ENCODE data around the gene GPR84. TPM values are rescaled to one million over a fixed set of nuclear protein-coding genes. Genes with fewer than 3 reads are reported as not detected.

The GPR84 gene
- total and polyA plus RNA-seq, 9 of the 15 experiments (the other 6 are each of a cell fraction or from before 2014, with no cell fraction given) = 0.07 to 0.18 (median 0.11) TPM; not detected in 5

DNA sequence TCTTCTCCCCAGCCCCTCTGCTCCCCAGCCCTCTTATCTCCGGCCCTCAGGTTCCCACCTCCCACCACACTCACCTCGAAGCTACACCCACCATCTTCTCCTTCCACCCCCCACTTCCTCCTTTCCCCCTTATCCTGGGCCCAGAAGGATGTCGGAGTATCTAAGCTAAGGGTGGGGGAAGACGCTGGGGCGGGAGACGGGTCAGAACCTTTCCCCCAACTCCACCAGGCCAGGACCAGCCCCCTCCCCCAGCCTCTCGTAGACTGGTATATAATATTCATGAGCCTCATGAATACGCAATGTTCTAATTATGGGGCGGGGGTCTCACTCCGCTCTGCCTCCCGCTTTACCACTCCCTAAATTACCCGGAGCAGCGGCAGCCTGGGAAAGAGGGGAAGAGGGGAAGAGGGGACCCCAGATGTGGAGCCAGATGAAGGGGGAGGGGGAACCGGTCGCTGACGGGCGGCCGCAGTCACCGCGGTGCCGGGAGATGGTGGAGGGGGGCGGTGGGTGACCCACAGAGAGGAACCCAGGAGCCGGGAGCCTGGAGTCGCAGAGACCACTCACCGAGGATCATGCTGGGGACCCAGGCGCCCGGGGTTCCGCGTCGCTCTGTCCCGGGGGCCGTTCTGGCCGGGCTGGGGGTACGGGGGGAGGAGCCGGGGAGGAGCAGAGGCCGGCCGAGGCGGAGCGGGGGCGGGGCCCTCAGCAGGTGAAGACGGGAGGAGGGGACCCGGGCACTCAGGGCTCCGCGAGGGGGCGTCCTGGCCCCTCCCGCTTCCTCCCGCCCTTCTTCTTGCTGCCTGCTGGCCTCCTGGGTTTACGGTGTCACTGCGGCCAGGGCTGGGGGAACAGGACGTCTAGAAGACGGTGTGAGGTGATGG lies 26.6 kb upstream of the GPR84 start (continued):
- TF ChIP-seq NKRF (IDR thresholded peaks at IDR 0.05; ENCODE audit: borderline replicate concordance) (no peak; the same call in 1 of the 2 replicates), OTX1 (CRISPR knock-in tag; IDR thresholded peaks at IDR 0.05) (no peak), ZNF830 (CRISPR knock-in tag; IDR thresholded peaks at IDR 0.05) (no peak), POLR2AphosphoS2 (IDR thresholded peaks at IDR 0.05; ENCODE audit: low read length) (no peak), ETV5 (CRISPR knock-in tag; IDR thresholded peaks at IDR 0.05; ENCODE audit: low read depth) (no peak), KLF16 (IDR thresholded peaks at IDR 0.05) (peak; percentile 76), SIN3B (IDR thresholded peaks at IDR 0.05; ENCODE audit: low read depth) (no peak), EHMT2 (IDR thresholded peaks at IDR 0.05) (no peak), ZNF121 (CRISPR knock-in tag; conservative IDR thresholded peaks at IDR 0.05) (no peak), RBM34 (IDR thresholded peaks at IDR 0.05; ENCODE audit: borderline replicate concordance, insufficient read depth, low read length) (no peak), ATF7 (IDR thresholded peaks at IDR 0.05) (no peak), EZH2 (IDR thresholded peaks at IDR 0.05; ENCODE audit: borderline replicate concordance, low read depth, low read length) (no peak), CHD1 (IDR thresholded peaks at IDR 0.05; ENCODE audit: low read length) (no peak), STAG1 (CRISPR knock-in tag; IDR thresholded peaks at IDR 0.05; ENCODE audit: borderline replicate concordance) (no peak), ZNF695 (CRISPR knock-in tag; IDR thresholded peaks at IDR 0.05) (no peak), KDM1A (IDR thresholded peaks at IDR 0.05) (peak in 1 of 2 experiments; percentile 68; a peak in 1 of 4 replicates), GTF2F1 (IDR thresholded peaks at IDR 0.05; ENCODE audit: low read depth, low read length) (no peak), SOX6 (IDR thresholded peaks at IDR 0.05) (no peak), PPARD (CRISPR knock-in tag; IDR thresholded peaks at IDR 0.05) (no peak), SRSF9 (IDR thresholded peaks at IDR 0.05; ENCODE audit: borderline replicate concordance, low read depth, low read length) (no peak), RBM17 (IDR thresholded peaks at IDR 0.05; ENCODE audit: borderline replicate concordance, low read depth, low read length) (no peak), ZNF584 (CRISPR knock-in tag; IDR thresholded peaks at IDR 0.05; ENCODE audit: low read depth) (no peak), RBM25 (IDR thresholded peaks at IDR 0.05; ENCODE audit: low read depth, low read length, severe bottlenecking) (no peak), NR1H2 (CRISPR knock-in tag; IDR thresholded peaks at IDR 0.05) (no peak), NBN (IDR thresholded peaks at IDR 0.05; ENCODE audit: low read depth) (no peak)
- TF ChIP-seq, protein P1, sequence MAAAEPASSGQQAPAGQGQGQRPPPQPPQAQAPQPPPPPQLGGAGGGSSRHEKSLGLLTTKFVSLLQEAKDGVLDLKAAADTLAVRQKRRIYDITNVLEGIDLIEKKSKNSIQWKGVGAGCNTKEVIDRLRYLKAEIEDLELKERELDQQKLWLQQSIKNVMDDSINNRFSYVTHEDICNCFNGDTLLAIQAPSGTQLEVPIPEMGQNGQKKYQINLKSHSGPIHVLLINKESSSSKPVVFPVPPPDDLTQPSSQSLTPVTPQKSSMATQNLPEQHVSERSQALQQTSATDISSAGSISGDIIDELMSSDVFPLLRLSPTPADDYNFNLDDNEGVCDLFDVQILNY (CRISPR knock-in tag; IDR thresholded peaks at IDR 0.05) = no peak

Data from K562 (cell line).